ENCODE measurements around the gene PCNT. TPM values are rescaled to one million over a fixed set of nuclear protein-coding genes. Genes with fewer than 3 reads are reported as not detected.

The PCNT gene
- total RNA-seq, 1 donor from 2014 or later = 55.8 TPM

- Mint-ChIP-seq H3K27ac (no peak overlapping the region), H3K9me3 (no peaks in the 10 kb centered on the region), H3K36me3 (ENCODE audit: low read depth) (peaks cover 56% of the 10 kb centered on the region), H3K4me1 (ENCODE audit: low read depth) (no peaks in the 10 kb centered on the region), H3K27me3 (ENCODE audit: low read depth) (no peaks in the 10 kb centered on the region), H3K4me3 (ENCODE audit: low read depth) (no peak overlapping the region)
- no peak for DNase-seq (ENCODE audit: low spot score)
- intact Hi-C loops (cut with micrococcal nuclease) = no loop called here
These were observed 169.9 kb downstream of the PCNT start for GRCh38 chr21:46493828-46494227.

Other genes with a start within 250 kb of the PCNT start
- gene COL6A2, start 226.0 kb upstream of the PCNT start, total RNA-seq = 2.2 TPM in 2 replicates
- 0.14 and 0.23 TPM in 2 replicates for gene FTCD, start 168.6 kb upstream of the PCNT start, total RNA-seq
- 13.9 and 14.7 TPM in 2 replicates for gene SPATC1L, start 139.7 kb upstream of the PCNT start, total RNA-seq
- 28.5 and 30.5 TPM in 2 replicates for gene LSS, start 95.4 kb upstream of the PCNT start, total RNA-seq
- 123 and 138 TPM in 2 replicates for gene MCM3AP, start 38.5 kb upstream of the PCNT start, total RNA-seq
- gene YBEY, start 37.8 kb upstream of the PCNT start, total RNA-seq = 14.4 and 15.3 TPM in 2 replicates
- gene C21orf58, start 286 bp upstream of the PCNT start, total RNA-seq = 32.2 and 32.8 TPM in 2 replicates
- gene DIP2A, start 134.7 kb downstream of the PCNT start, total RNA-seq = 36.1 and 37.5 TPM in 2 replicates